Measurements from ENCODE around the gene TNNI2.

- TF ChIP-seq BCL11A (tag by site-specific recombination; IDR thresholded peaks at IDR 0.05; ENCODE audit: low read depth) = no peak
- TF ChIP-seq ZNF404 (tag by site-specific recombination; IDR thresholded peaks at IDR 0.05) = no peak
- TF ChIP-seq CTCF (tag by site-specific recombination; IDR thresholded peaks at IDR 0.05) = no peak
- TF ChIP-seq YY1 (tag by site-specific recombination; IDR thresholded peaks at IDR 0.05) = no peak
- TF ChIP-seq ZNF549 (tag by site-specific recombination; IDR thresholded peaks at IDR 0.05) = no peak
- no peak for TF ChIP-seq ZNF791 (tag by site-specific recombination; IDR thresholded peaks at IDR 0.05)
- TF ChIP-seq KLF17 (tag by site-specific recombination; IDR thresholded peaks at IDR 0.05) = no peak
- TF ChIP-seq ZNF24 (tag by site-specific recombination; IDR thresholded peaks at IDR 0.05) = no peak
- no peak for TF ChIP-seq ZBTB11 (tag by site-specific recombination; conservative IDR thresholded peaks at IDR 0.05; ENCODE audit: low read depth)
- no peak for TF ChIP-seq ZNF324 (tag by site-specific recombination; IDR thresholded peaks at IDR 0.05)
- no peak for TF ChIP-seq ZNF146 (tag by site-specific recombination; IDR thresholded peaks at IDR 0.05)
- no peak for TF ChIP-seq ZBTB20 (tag by site-specific recombination; IDR thresholded peaks at IDR 0.05)
These were observed 10.2 kb upstream of the TNNI2 start for GRCh38 chr11:1828542-1828941.

All from HEK293 (cell line).